ENCODE measurements around the gene TSPAN9. TPM values are rescaled to one million over a fixed set of nuclear protein-coding genes. Genes with fewer than 3 reads are reported as not detected.

The TSPAN9 gene
- total and polyA plus RNA-seq, 2 of the 4 experiments (the other 2 are of a cell fraction) = 17.7 to 39.1 TPM

DNA sequence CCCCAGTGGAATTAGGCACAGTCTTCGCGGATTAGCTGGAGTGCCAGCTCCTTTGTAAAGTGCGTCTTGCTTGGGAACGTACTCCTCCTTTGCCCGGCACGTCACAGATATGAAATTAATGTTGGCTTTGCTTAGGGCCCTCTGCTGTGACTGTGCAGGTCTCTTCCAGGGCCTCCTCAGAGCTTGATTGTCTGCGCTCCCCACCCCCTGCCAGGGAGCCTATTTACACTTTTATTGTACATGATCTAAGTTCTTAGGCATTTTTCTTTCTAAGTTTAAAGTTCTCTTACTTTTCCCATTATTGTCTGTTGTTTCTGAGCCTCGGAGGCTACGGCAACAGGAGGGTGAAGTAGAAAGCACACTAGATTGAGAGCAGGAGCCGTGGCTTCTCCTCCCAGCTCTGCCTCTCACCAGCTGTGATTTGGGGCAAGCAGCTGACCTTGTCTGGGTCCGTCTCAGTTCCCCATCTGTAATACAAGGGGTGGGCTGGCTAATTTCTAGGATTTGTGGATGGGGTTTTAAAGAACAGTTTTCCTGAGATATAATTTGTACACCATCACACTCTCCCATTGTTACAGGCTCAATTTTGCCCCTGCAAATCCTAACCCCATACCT, 81.8 kb downstream of the TSPAN9 start:
- WGBS, 2 experiments (ENCODE audit: extremely low coverage in 2 of 2, insufficient read length in 1 of 2) = 66% methylated on average over 5 of the region's 11 CpGs; no CpG with 5 or more reads in 1 of the 2 experiments
- Histone ChIP-seq H3K27me3 (ENCODE audit: control insufficient read depth, insufficient read depth, low read length) (no peaks in the 10 kb centered on the region), H3K79me1 (ENCODE audit: low read depth in 1 of 2, low read length in 2 of 2) (no peaks in the 10 kb centered on the region), H4K5ac (ENCODE audit: low read depth, low read length) (peak overlapping the region; percentile 92), H4K8ac (ENCODE audit: low read depth in 2 of 2, low read length in 2 of 2) (peak overlapping the region; percentile 61 to 81), H3K4me2 (ENCODE audit: low read depth, low read length) (peak overlapping the region; percentile 65), H4K91ac (ENCODE audit: insufficient read depth, low read depth, low read length) (peak overlapping the region; percentile 82), H3K23ac (ENCODE audit: low read depth, low read length) (peak overlapping the region; percentile 43), H2AK5ac (ENCODE audit: low read depth, low read length) (peak overlapping the region; percentile 46), H3K27ac (ENCODE audit: insufficient read depth, low read length) (peak overlapping the region; percentile 85), H2BK15ac (ENCODE audit: low read depth, low read length) (peak overlapping the region; percentile 60; the same call in 2 of the 3 replicates), H3K36me3 (ENCODE audit: control insufficient read depth, insufficient read depth, low read length) (no peaks in the 10 kb centered on the region), H3K4me1 (ENCODE audit: control insufficient read depth, insufficient read depth, low read length) (peaks cover 15% of the 10 kb centered on the region), H2BK5ac (ENCODE audit: low read depth, low read length, poor library complexity, severe bottlenecking) (peak overlapping the region; percentile 74), H3K18ac (ENCODE audit: low read depth, low read length) (peak overlapping the region; percentile 87), H3K4me3 (ENCODE audit: insufficient read depth, low read depth, low read length) (no peak overlapping the region), H2BK120ac (ENCODE audit: low read depth, low read length) (peak overlapping the region; percentile 65), H3K9me1 (ENCODE audit: insufficient read depth, low read length) (no peaks in the 10 kb centered on the region; the same call in 1 of the 2 replicates), H3K4ac (ENCODE audit: low read depth, low read length) (peak overlapping the region; percentile 65), H2AK9ac (replicated peaks; ENCODE audit: low read depth, low read length, poor library complexity) (peak overlapping the region; percentile 80), H3K9me3 (ENCODE audit: control insufficient read depth, insufficient read depth, low read length) (peaks cover 2% of the 10 kb centered on the region; the same call in 1 of the 2 replicates), H3K14ac (replicated peaks; ENCODE audit: low read depth, low read length) (peak overlapping the region; percentile 60), H2AFZ (replicated peaks; ENCODE audit: low read length, poor library complexity) (peak overlapping the region; percentile 76), H3K56ac (ENCODE audit: extremely low read depth, insufficient read depth, low read length) (peak overlapping the region; percentile 27), H2BK20ac (ENCODE audit: low read depth, low read length) (peak overlapping the region; percentile 73), H4K20me1 (ENCODE audit: insufficient read depth, low read length) (no peaks in the 10 kb centered on the region), H3K9ac (ENCODE audit: low read depth, low read length) (peak overlapping the region; percentile 52)
- intact Hi-C loops (cut with micrococcal nuclease) = no loop called here
- TF ChIP-seq, protein P1, sequence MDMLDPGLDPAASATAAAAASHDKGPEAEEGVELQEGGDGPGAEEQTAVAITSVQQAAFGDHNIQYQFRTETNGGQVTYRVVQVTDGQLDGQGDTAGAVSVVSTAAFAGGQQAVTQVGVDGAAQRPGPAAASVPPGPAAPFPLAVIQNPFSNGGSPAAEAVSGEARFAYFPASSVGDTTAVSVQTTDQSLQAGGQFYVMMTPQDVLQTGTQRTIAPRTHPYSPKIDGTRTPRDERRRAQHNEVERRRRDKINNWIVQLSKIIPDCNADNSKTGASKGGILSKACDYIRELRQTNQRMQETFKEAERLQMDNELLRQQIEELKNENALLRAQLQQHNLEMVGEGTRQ (IDR thresholded peaks at IDR 0.05; ENCODE audit: low read depth, low read length) = no peak
- TF ChIP-seq NFE2L2 (IDR thresholded peaks at IDR 0.05; ENCODE audit: low read depth, low read length) = no peak
- no peak for TF ChIP-seq MAZ (IDR thresholded peaks at IDR 0.05; ENCODE audit: borderline replicate concordance, low read depth, low read length)
- no peak for TF ChIP-seq CHD1 (IDR thresholded peaks at IDR 0.05; ENCODE audit: low read depth, low read length)
- TF ChIP-seq FOS (IDR thresholded peaks at IDR 0.05; ENCODE audit: low read depth, low read length) = 0 out of 2 replicates have a peak, but pooled peaks have one; percentile 8
- dilution Hi-C loops (cut with HindIII; ENCODE audit: low sequenced_read_pairs, unreplicated experiment) = no loop called here
- no TSS peak for BruUV-seq (replicated peaks)
- ATAC-seq (ENCODE audit: low read depth) = peak; percentile 88
- ChIA-PET POLR2A (ENCODE audit: unreplicated experiment) (no interaction called here), CTCF (interaction anchor here (0.9 to 1.1 kb wide), 2 partner anchors 44 to 112 kb away, joined by 3 to 4 read pairs; no protein-coding TSS in a partner anchor)
- DNase-seq = peak; percentile 75
- in situ Hi-C loops (cut with MboI; ENCODE audit: low sequenced_read_pairs) = no loop called here
